ENCODE data around the gene ABHD3. TPM values are rescaled to one million over a fixed set of nuclear protein-coding genes. Genes with fewer than 3 reads are reported as not detected.

ABHD3 gene
- 10 to 100 TPM; 20.1 to 22.3 (median 21.4) TPM for total RNA-seq
- long read RNA-seq, partial matches to known transcripts, result 2 of 7 reads
- long read RNA-seq, other reads (novel, unspliced or antisense), result 2 of 7 reads

GRCh38 chr18:21704603-21705364 lies at the start of gene ABHD3:
Gene ABHD3, minus strand, starts transcription at chr18:21704774. Its CDS starts 109 bp downstream, at chr18:21704665.
- Histone ChIP-seq H3K27me3 (no peaks in the 10 kb centered on the region), H3K9me3 (no peaks in the 10 kb centered on the region), H3K4me3 (peak within 1 kb of the TSS; percentile 67 to 80 (median 72)), H3K36me3 (no peaks in the 10 kb centered on the region), H3K4me1 (peaks cover 0 to 7% (median 0%) of the 10 kb centered on the region in 4 donors), H3K27ac (peak within 1 kb of the TSS; percentile 95)
- ATAC-seq, result peak; percentile 95 to 99 (median 97)
- DNase-seq, result peak; percentile 97 to 98 (median 98)
- TF ChIP-seq CTCF (IDR thresholded peaks at IDR 0.05), result peak in 3 of 4 donors; percentile 11 to 63 (median 20)
- TF ChIP-seq POLR2A (IDR thresholded peaks at IDR 0.05), result peak; percentile 99
- intact Hi-C loops (cut with DNase I), result no loop called here
- 2% methylated on average over 5 of the region's 60 CpGs for WGBS (ENCODE audit: insufficient coverage, low coverage, low lambda C conversion rate, missing lambda C conversion rate)

- no peak for TF ChIP-seq POLR2A (IDR thresholded peaks at IDR 0.05)
- intact Hi-C loops (cut with DNase I), result no loop called here
- H3K4me1 ChIP-seq, result no peaks in the 10 kb centered on the region
- H3K9me3 ChIP-seq, result no peaks in the 10 kb centered on the region
- 86% methylated on average over 2 of the region's 2 CpGs for WGBS (ENCODE audit: insufficient coverage, low coverage, low lambda C conversion rate, missing lambda C conversion rate)
- DNase-seq, result no peak
- no peak overlapping the region for H3K27ac ChIP-seq
- no peaks in the 10 kb centered on the region for H3K27me3 ChIP-seq
- no peaks in the 10 kb centered on the region for H3K36me3 ChIP-seq
- ATAC-seq, result no peak
- no peak overlapping the region for H3K4me3 ChIP-seq
These were observed 43.5 kb upstream of the ABHD3 start for GRCh38 chr18:21747764-21748693.

GRCh38 chr18:21747268-21747667 lies 42.7 kb upstream of the ABHD3 start:
- H3K4me3 ChIP-seq, result no peak overlapping the region
- DNase-seq (no peak), ATAC-seq (no peak)
- H3K9me3 ChIP-seq, result no peaks in the 10 kb centered on the region
- no peaks in the 10 kb centered on the region for H3K27me3 ChIP-seq
- no peaks in the 10 kb centered on the region for H3K4me1 ChIP-seq
- WGBS (ENCODE audit: insufficient coverage, low coverage, low lambda C conversion rate, missing lambda C conversion rate), result 60% methylated on average over 2 of the region's 2 CpGs
- TF ChIP-seq POLR2A (IDR thresholded peaks at IDR 0.05) (no peak), CTCF (IDR thresholded peaks at IDR 0.05) (no peak)
- no peaks in the 10 kb centered on the region for H3K36me3 ChIP-seq
- H3K27ac ChIP-seq, result no peak overlapping the region
- intact Hi-C loops (cut with DNase I), result no loop called here

GRCh38 chr18:21745231-21745630 lies 40.7 kb upstream of the ABHD3 start:
- ATAC-seq (no peak), DNase-seq (no peak)
- Histone ChIP-seq H3K4me3 (no peak overlapping the region), H3K4me1 (peaks cover 0 to under 1% (median 0%) of the 10 kb centered on the region in 4 donors), H3K9me3 (no peaks in the 10 kb centered on the region), H3K27me3 (no peaks in the 10 kb centered on the region), H3K27ac (no peak overlapping the region), H3K36me3 (no peaks in the 10 kb centered on the region)
- intact Hi-C loops (cut with DNase I), result no loop called here
- TF ChIP-seq POLR2A (IDR thresholded peaks at IDR 0.05), result no peak
- no peak for TF ChIP-seq CTCF (IDR thresholded peaks at IDR 0.05)
- 100% methylated on average over 4 of the region's 5 CpGs for WGBS (ENCODE audit: insufficient coverage, low coverage, low lambda C conversion rate, missing lambda C conversion rate)
